Caco-2 (cell line): ENCODE data around the gene AFF4. TPM values are rescaled to one million over a fixed set of nuclear protein-coding genes. Genes with fewer than 3 reads are reported as not detected.
A peak's percentile ranks its signal among the peaks of the same experiment; 100 is the strongest.

ENCODE experiments used
- BruUV-seq: library from RNA; stranded (reverse); fragments of 400-500 nt; replicated peaks from 2 replicates; lab custom pipeline; 2021; lab: Mats Ljungman, UMichigan
- CTCF ChIA-PET: fragments of 300-600 bp; sonication (Branson Sonifier 250); formaldehyde crosslinking; loops from one replicate; lab custom pipeline; 2022; ENCODE audit warnings: antibody characterized with exemption; lab: Charles Lee
- POLR2A ChIA-PET: fragments of 300-600 bp; sonication (Branson Sonifier 250); formaldehyde crosslinking; loops from one replicate; lab custom pipeline; 2022; ENCODE audit warnings: antibody characterized with exemption; lab: Charles Lee
- DNase-seq, 2 experiments: peaks; one replicate each; pipeline versions ENCODE4 v3.0.0 to v3.0.0-alpha.2; 2020 to 2022
- H3K27me3 ChIP-seq: replicated peaks from 2 replicates; pipeline ENCODE4 v1.6.0; 2011; ENCODE audit warnings: low read length; ENCODE audit not compliant: control insufficient read depth, insufficient read depth
- H3K36me3 ChIP-seq: 2 replicates; pipeline ENCODE4 v1.5.1; 2011; ENCODE audit warnings: low read length; ENCODE audit not compliant: control insufficient read depth, insufficient read depth
- H3K4me1 ChIP-seq: fragments of 250-450 bp; sonication (Bioruptor Pico); 2 replicates; pipeline ENCODE4 v1.5.1; 2020; ENCODE audit warnings: mild to moderate bottlenecking
- H3K4me3 ChIP-seq: 2 replicates; pipeline ENCODE4 v1.5.1; 2011; ENCODE audit warnings: low read depth, mild to moderate bottlenecking, control low read depth, low read length
- H3K9me3 ChIP-seq: fragments of 250-450 bp; sonication (Bioruptor Pico); 2 replicates; pipeline ENCODE4 v1.5.1; 2020; ENCODE audit warnings: mild to moderate bottlenecking, moderate library complexity
- H3K27ac Mint-ChIP-seq: one replicate; pipeline ENCODE4 v1.8.0; 2022; ENCODE audit warnings: mixed read lengths; ENCODE audit not compliant: unreplicated experiment
- H3K27me3 Mint-ChIP-seq: one replicate; pipeline ENCODE4 v1.8.0; 2022; ENCODE audit warnings: mixed read lengths; ENCODE audit not compliant: insufficient read depth, unreplicated experiment
- H3K36me3 Mint-ChIP-seq: one replicate; pipeline ENCODE4 v1.8.0; 2022; ENCODE audit warnings: mild to moderate bottlenecking, mixed read lengths; ENCODE audit not compliant: insufficient read depth, unreplicated experiment
- H3K4me1 Mint-ChIP-seq: one replicate; pipeline ENCODE4 v1.8.0; 2022; ENCODE audit warnings: low read depth, mixed read lengths; ENCODE audit not compliant: unreplicated experiment
- H3K4me3 Mint-ChIP-seq: one replicate; pipeline ENCODE4 v1.8.0; 2022; ENCODE audit warnings: mild to moderate bottlenecking, moderate library complexity, mixed read lengths; ENCODE audit not compliant: unreplicated experiment
- H3K9me3 Mint-ChIP-seq: one replicate; pipeline ENCODE4 v1.8.0; 2022; ENCODE audit warnings: mixed read lengths; ENCODE audit not compliant: unreplicated experiment
- CTCF ChIP-seq, 2 experiments: fragments of 200-600 bp in 1 of 2; IDR thresholded peaks; 1 replicate in 1 of 2; 2 replicates in 1 of 2; pipeline versions ENCODE4 v1.5.1 to v1.8.0; 2011 to 2022; ENCODE audit warnings: antibody characterized with exemption in 1 of 2, control low read depth in 1 of 2, inconsistent platforms in 1 of 2, low read depth in 1 of 2, low read length in 1 of 2, mild to moderate bottlenecking in 1 of 2, moderate library complexity in 1 of 2; ENCODE audit not compliant: insufficient read depth in 1 of 2, severe bottlenecking in 1 of 2, unreplicated experiment in 1 of 2
- intact Hi-C: fragments of 100-400 bp; cut with micrococcal nuclease; formaldehyde crosslinking; loops from one replicate; pipeline ENCODE4 v1.10.0; 2022; ENCODE audit not compliant: unreplicated experiment
- total RNA-seq: library from RNA; stranded (reverse); gene quantifications from 2 replicates; pipeline ENCODE4 v1.2.3, GENCODE V29; 2022

AFF4 gene
- total RNA-seq, 1 experiment from 2014 or later: 63.9 TPM

- TF ChIP-seq CTCF (IDR thresholded peaks at IDR 0.05; ENCODE audit: insufficient read depth in 1 of 2, low read depth in 1 of 2, low read length in 1 of 2, severe bottlenecking in 1 of 2, unreplicated experiment in 1 of 2): no peak
- Mint-ChIP-seq H3K9me3 (no peaks in the 10 kb centered on the region), H3K27me3 (no peaks in the 10 kb centered on the region), H3K36me3 (peaks cover 48% of the 10 kb centered on the region), H3K4me3 (peak overlapping the region; percentile 91), H3K27ac (peak overlapping the region; percentile 98), H3K4me1 (no peaks in the 10 kb centered on the region)
- CTCF ChIA-PET: interaction anchor here (0.7 to 2.5 kb wide), 8 partner anchors 17 to 128 kb away, joined by 4 to 17 read pairs (median 10); partner anchors contain the start of genes KIF3A and SHROOM1
- BruUV-seq: TSS peak; percentile 86
- H3K9me3 ChIP-seq: no peaks in the 10 kb centered on the region
- no peaks in the 10 kb centered on the region for H3K27me3 ChIP-seq
- H3K36me3 ChIP-seq: peaks cover 3% of the 10 kb centered on the region; the same call in 1 of the 2 replicates
- POLR2A ChIA-PET: interaction anchor here (0.6 to 1.9 kb wide), 10 partner anchors 17 to 96 kb away, joined by 3 to 7 read pairs (median 4); partner anchors contain the start of gene SHROOM1
- intact Hi-C loops: loop anchor here (1.0 to 2.0 kb wide), 5 partner anchors 17 to 111 kb away; partner anchors contain the start of gene SHROOM1
- peaks cover 12% of the 10 kb centered on the region for H3K4me1 ChIP-seq
- no peak for DNase-seq
- H3K4me3 ChIP-seq: peak overlapping the region; percentile 28
These were observed 97.6 kb downstream of the AFF4 start for GRCh38 chr5:132865668-132866341.

DNA sequence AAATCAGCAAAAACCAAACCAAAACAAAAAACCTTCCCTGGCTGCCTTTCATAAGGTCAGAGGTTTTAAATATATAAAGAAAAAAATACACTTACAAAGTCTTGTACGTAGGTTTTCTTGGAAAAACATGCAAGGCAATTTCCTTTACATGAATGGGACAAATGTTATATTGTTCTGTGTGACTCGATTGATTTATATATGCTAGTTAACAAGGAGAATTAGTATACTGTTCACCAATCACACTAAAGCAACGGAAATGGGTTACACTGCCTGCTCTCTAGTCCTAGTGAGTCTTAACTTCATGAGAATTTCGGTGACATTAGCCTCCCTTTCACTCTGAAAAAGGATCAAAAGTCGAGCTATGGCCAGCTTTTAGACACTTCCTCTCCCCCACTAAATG, 102.7 kb downstream of the AFF4 start:
- Mint-ChIP-seq H3K4me3 (no peak overlapping the region), H3K36me3 (peaks cover under 1% of the 10 kb centered on the region), H3K4me1 (no peaks in the 10 kb centered on the region), H3K9me3 (no peaks in the 10 kb centered on the region), H3K27ac (no peak overlapping the region), H3K27me3 (peaks cover 2% of the 10 kb centered on the region)
- ChIA-PET CTCF (interaction anchor here (1.2 kb wide), 1 partner anchor 106 kb away, joined by 3 read pairs; no protein-coding TSS in a partner anchor), POLR2A (no interaction called here)
- Histone ChIP-seq H3K4me1 (peaks cover 6% of the 10 kb centered on the region), H3K9me3 (no peaks in the 10 kb centered on the region), H3K36me3 (no peaks in the 10 kb centered on the region), H3K4me3 (no peak overlapping the region), H3K27me3 (no peaks in the 10 kb centered on the region)
- TF ChIP-seq CTCF (IDR thresholded peaks at IDR 0.05; ENCODE audit: insufficient read depth in 1 of 2, low read depth in 1 of 2, low read length in 1 of 2, severe bottlenecking in 1 of 2, unreplicated experiment in 1 of 2): no peak
- BruUV-seq: no TSS peak
- no peak for DNase-seq
- intact Hi-C loops: no loop called here

GRCh38 chr5:132859889-132860437, 103.5 kb downstream of the AFF4 start:
- H3K4me3 Mint-ChIP-seq: no peak overlapping the region
- peaks cover 2% of the 10 kb centered on the region for H3K27me3 Mint-ChIP-seq
- no peak overlapping the region for H3K27ac Mint-ChIP-seq
- BruUV-seq: no TSS peak
- H3K4me1 Mint-ChIP-seq: no peaks in the 10 kb centered on the region
- Histone ChIP-seq H3K9me3 (no peaks in the 10 kb centered on the region), H3K36me3 (no peaks in the 10 kb centered on the region), H3K4me3 (no peak overlapping the region), H3K27me3 (no peaks in the 10 kb centered on the region), H3K4me1 (no peaks in the 10 kb centered on the region)
- intact Hi-C loops: no loop called here
- TF ChIP-seq CTCF (IDR thresholded peaks at IDR 0.05; ENCODE audit: insufficient read depth in 1 of 2, low read depth in 1 of 2, low read length in 1 of 2, severe bottlenecking in 1 of 2, unreplicated experiment in 1 of 2): no peak
- DNase-seq: no peak
- no peaks in the 10 kb centered on the region for H3K36me3 Mint-ChIP-seq
- no peaks in the 10 kb centered on the region for H3K9me3 Mint-ChIP-seq
- ChIA-PET POLR2A (no interaction called here), CTCF (no interaction called here)
